Activated naive CD4-positive, alpha-beta T cell treated with anti-CD3 and anti-CD28 coated beads for 36 hours (primary cell): ENCODE results near the gene PTPRN2. TPM values are rescaled to one million over a fixed set of nuclear protein-coding genes. Genes with fewer than 3 reads are reported as not detected.

Source experiments
- CTCF ChIA-PET: fragments of 350-600 bp; sonication (Branson Sonifier 250); formaldehyde crosslinking; loops from one replicate; lab custom pipeline; 2021; ENCODE audit warnings: antibody characterized with exemption; lab: Charles Lee
- DNase-seq: peaks from one replicate; pipeline ENCODE4 v3.0.0-alpha.2; 2020
- H3K27ac Mint-ChIP-seq: one replicate; pipeline ENCODE4 v1.8.0; 2021; ENCODE audit warnings: mild to moderate bottlenecking, mixed read lengths
- H3K27me3 Mint-ChIP-seq: one replicate; pipeline ENCODE4 v1.8.0; 2021; ENCODE audit warnings: low read depth, mixed read lengths
- H3K36me3 Mint-ChIP-seq: one replicate; pipeline ENCODE4 v1.8.0; 2021; ENCODE audit warnings: low read depth, mixed read lengths
- H3K4me1 Mint-ChIP-seq: one replicate; pipeline ENCODE4 v1.8.0; 2021; ENCODE audit warnings: low read depth, mixed read lengths
- H3K4me3 Mint-ChIP-seq: one replicate; pipeline ENCODE4 v1.8.0; 2021; ENCODE audit warnings: mild to moderate bottlenecking, moderate library complexity, mixed read lengths
- H3K9me3 Mint-ChIP-seq: one replicate; pipeline ENCODE4 v1.8.0; 2021; ENCODE audit warnings: mixed read lengths
- intact Hi-C: fragments of 100-400 bp; cut with micrococcal nuclease; formaldehyde crosslinking; loops from one replicate; pipeline ENCODE4 v1.15.1; 2023
- total RNA-seq, 2 experiments: library from RNA; stranded (reverse); gene quantifications; one replicate each; pipeline ENCODE4 v1.2.3, GENCODE V29; 2021

Gene PTPRN2
- total RNA-seq, 2 experiments from 2014 or later, result 0.54 to 0.62 TPM

DNA sequence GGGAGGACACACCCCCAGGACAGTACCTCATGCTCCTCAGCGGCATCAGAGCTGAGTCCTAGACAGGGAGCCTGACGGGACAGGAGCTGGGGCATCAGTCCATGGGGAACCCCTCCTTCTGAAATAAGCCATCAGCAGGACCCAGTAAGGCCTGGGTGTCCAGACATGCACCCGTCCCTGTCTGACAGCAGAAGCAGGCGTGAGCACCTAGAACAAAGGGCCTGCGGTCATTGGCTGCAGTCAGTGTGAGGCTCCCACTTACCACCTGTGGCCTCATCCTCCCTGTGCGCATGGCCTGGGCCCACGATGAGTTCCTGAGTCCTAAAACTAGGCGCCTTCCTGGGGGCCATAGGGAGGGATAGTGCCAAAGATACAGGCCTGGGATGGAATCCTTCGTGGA is 484.7 kb downstream of the PTPRN2 start:
- intact Hi-C loops, result no loop called here
- Mint-ChIP-seq H3K36me3 (no peaks in the 10 kb centered on the region), H3K4me1 (no peaks in the 10 kb centered on the region), H3K27me3 (peaks cover under 1% of the 10 kb centered on the region), H3K9me3 (no peaks in the 10 kb centered on the region), H3K4me3 (no peak overlapping the region), H3K27ac (no peak overlapping the region)
- CTCF ChIA-PET, result no interaction called here
- no peak for DNase-seq

DNA sequence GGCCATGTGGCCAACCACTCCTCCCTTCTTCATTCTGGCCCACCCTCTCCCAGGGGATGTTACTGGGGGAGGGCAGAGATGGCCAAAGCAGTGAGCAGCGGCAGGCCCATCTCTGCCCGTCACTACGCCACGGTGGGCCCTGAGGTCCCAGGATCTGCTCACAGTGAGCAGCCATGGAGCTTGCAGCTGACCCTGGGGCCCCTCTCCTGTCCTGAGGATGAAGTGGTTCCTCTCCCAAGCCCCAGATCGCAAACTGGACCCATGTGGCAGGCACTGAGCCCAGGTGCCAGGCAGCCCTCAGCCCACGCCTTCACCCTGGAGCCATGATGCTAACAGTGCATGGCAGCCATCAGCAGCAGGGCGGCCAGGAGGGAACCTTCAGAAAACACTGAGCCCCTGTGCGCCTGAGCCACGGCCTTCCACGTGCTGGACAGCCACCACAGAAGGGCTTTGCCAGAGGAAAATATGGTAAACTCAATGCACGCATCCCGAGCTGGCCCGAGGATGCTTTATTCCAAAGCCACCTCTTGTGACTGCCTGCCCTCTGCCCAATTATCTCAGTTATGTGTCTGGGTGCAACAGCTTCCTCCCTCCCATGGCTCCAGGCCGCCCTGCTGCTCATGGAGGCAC is 485.7 kb downstream of the PTPRN2 start:
- DNase-seq, result no peak
- Mint-ChIP-seq H3K4me1 (no peaks in the 10 kb centered on the region), H3K9me3 (no peaks in the 10 kb centered on the region), H3K27me3 (no peaks in the 10 kb centered on the region), H3K36me3 (no peaks in the 10 kb centered on the region), H3K4me3 (no peak overlapping the region), H3K27ac (no peak overlapping the region)
- intact Hi-C loops, result no loop called here
- CTCF ChIA-PET, result no interaction called here

DNA sequence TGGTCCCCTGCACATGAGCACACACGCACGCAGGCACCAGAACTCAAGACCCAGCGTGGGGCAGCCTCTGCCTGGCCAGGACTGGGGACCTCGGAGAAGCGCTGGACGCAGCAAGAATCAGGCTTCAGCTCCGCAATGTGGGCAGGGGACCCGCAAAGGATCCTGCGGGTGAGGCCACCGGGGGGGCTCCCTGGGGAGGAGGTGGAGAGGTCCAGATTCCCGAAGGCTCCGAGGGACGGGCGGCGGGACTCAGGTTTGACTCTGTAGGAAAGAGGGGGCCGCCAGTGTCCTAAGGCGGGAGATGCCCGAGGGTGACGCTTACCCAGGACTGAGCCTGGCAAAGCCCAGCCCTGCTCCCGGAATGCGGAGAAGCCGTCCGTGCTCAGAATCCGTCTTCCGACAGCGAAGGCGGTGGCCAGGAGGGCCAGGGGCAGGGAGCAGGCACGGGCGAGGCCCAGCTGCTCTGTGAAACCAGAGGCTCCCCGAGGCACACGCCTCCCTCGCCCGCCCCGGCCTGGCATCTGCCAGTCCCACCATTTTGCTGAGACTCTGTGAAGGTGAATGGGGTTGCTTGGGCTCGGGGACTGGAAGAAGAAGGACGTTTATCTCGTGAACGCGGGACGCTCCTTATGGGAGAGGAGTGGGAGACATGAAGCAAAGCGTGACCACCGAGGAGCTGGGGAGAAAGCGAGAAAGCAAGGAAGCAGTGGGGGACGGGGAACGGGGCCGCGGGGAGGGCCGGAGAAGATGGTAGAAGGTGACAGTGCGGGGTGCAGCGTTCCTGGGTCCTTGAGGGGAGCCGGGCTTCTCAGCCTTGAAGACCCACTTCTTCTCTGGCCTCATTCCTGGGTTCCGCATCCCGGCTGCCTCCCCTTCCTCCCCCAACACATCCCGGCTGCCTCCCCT is 489.2 kb downstream of the PTPRN2 start:
- intact Hi-C loops, result no loop called here
- DNase-seq, result no peak
- H3K4me1 Mint-ChIP-seq, result no peaks in the 10 kb centered on the region
- no peak overlapping the region for H3K27ac Mint-ChIP-seq
- H3K9me3 Mint-ChIP-seq, result no peaks in the 10 kb centered on the region
- no peak overlapping the region for H3K4me3 Mint-ChIP-seq
- H3K27me3 Mint-ChIP-seq, result no peaks in the 10 kb centered on the region
- CTCF ChIA-PET, result no interaction called here
- H3K36me3 Mint-ChIP-seq, result no peaks in the 10 kb centered on the region

DNA sequence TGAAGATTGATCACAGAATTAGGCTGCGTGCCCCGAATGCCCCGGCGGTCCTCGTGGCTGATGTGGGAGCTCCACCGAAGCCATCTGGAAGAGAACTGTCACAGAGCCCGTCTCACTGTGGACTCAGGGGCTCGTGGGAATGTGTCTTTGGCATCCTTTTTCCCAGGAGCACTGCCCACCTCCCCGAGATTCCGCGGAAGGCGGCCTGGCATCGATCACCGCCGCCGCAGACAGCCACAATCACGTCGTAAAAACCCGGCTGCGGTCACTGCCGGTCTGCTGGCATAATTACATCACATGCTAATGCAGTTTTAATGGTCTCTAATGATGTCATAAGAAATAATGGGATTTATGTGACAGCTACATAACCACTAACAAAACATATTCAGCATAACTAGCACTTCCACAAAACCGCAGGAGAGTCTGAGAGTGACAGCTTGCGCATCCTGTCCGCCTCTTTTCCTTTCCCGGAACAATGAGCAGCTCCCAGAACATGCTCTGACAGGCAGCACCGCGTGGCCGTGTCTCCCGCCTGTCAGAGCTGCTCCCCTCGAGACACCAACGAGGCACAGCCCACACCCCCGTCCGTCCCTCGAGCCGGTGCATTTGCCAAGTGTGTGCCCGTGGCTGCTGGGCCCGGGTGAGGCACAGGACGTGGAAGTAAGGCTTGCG is 490.0 kb downstream of the PTPRN2 start:
- Mint-ChIP-seq H3K36me3 (no peaks in the 10 kb centered on the region), H3K27me3 (no peaks in the 10 kb centered on the region), H3K9me3 (no peaks in the 10 kb centered on the region), H3K4me1 (no peaks in the 10 kb centered on the region), H3K27ac (no peak overlapping the region), H3K4me3 (no peak overlapping the region)
- intact Hi-C loops, result no loop called here
- CTCF ChIA-PET, result no interaction called here
- no peak for DNase-seq

DNA sequence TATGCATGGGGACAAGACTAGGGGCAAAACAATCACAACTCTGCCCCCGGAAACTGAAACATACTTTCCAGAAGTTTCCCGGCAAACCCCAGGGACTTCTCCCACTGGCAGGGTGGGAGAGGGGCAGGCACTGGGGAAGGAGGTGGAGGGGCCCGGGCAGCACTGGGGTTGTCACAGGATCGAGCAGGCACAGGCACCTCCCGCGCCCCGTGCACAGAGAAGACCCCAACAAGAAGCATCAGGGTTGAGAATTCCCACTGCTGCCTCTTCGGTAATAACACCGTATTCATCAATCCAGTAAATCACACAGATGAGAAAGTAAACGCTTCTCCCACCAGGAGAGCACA is 490.5 kb downstream of the PTPRN2 start:
- CTCF ChIA-PET, result no interaction called here
- no peak overlapping the region for H3K4me3 Mint-ChIP-seq
- no peak overlapping the region for H3K27ac Mint-ChIP-seq
- no peaks in the 10 kb centered on the region for H3K27me3 Mint-ChIP-seq
- H3K4me1 Mint-ChIP-seq, result no peaks in the 10 kb centered on the region
- no peaks in the 10 kb centered on the region for H3K9me3 Mint-ChIP-seq
- no peaks in the 10 kb centered on the region for H3K36me3 Mint-ChIP-seq
- DNase-seq, result no peak
- intact Hi-C loops, result no loop called here

DNA sequence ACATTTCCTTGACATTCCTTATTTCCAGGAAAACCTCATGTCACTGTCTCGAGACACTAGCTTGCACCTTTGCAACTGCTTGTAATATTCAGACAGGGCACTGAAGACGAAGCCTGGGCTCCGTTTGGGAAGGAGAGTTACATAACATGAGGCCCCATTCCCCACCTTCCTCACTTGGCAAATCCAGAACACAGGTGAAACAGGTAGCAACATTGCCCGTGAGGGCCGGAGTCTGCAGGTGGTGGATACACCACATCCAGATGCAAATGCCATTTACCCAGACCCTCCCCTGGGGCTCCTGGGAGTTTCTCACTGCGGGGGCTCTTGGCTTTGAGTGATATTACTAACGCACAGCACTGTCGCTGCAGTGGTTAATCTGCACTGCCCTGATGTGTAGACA is 491.0 kb downstream of the PTPRN2 start:
- DNase-seq, result no peak
- Mint-ChIP-seq H3K9me3 (no peaks in the 10 kb centered on the region), H3K27me3 (no peaks in the 10 kb centered on the region), H3K27ac (no peak overlapping the region), H3K36me3 (no peaks in the 10 kb centered on the region), H3K4me3 (no peak overlapping the region), H3K4me1 (no peaks in the 10 kb centered on the region)
- intact Hi-C loops, result no loop called here
- CTCF ChIA-PET, result no interaction called here

DNA sequence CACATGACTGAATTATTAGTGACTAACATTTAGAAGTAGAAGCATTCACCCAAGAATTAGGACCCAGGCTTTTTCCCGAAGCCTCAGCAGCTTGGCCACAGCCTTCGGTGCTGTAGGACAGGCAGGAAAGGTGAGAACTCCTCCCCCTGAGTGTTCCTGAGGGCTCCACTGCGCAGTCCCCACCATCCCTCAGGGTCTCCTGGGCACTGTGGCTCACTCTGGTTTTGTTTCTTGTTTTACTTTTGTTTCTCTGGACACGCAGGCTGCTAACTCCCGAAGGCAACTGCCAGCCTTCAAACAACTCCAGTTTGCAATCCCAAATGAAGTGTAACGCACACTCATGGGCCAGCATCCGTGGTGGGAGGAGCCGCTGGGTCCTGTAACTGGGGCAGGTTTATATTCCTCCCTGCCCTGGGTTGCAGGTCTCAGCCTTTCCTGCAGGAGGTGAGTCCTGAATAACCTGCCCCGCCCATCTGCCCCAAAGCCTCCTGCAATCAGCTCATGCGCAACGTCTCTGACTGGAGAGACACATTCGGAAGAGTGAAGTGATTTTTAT is 492.9 kb downstream of the PTPRN2 start:
- no peaks in the 10 kb centered on the region for H3K27me3 Mint-ChIP-seq

DNA sequence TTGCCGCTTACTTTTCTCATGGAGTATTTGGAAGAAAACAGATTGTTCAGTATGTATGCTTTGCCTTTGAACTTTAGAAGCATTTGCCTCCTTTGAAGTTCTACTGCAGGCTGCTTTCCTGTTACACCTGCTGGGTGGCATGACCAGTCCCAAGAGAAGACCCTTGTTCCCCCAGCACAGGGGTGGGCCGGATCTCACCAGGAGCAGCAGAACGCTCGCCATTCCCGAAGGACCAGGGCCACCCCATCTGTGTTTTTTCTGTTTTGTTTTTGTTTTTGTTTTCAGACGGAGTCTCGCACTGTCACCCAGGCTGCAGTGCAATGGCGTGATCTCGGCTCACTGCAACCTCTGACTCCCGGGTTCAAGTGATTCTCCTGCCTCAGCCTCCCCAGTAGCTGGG is 493.6 kb downstream of the PTPRN2 start:
- no peaks in the 10 kb centered on the region for H3K27me3 Mint-ChIP-seq
- intact Hi-C loops, result no loop called here
- H3K36me3 Mint-ChIP-seq, result no peaks in the 10 kb centered on the region
- no peak for DNase-seq
- H3K9me3 Mint-ChIP-seq, result peaks cover 6% of the 10 kb centered on the region
- H3K4me1 Mint-ChIP-seq, result no peaks in the 10 kb centered on the region
- CTCF ChIA-PET, result no interaction called here
- H3K27ac Mint-ChIP-seq, result no peak overlapping the region
- H3K4me3 Mint-ChIP-seq, result no peak overlapping the region

More for the DNA sequence above, 492.9 kb downstream of the PTPRN2 start:
- no peaks in the 10 kb centered on the region for H3K4me1 Mint-ChIP-seq
- no peak overlapping the region for H3K4me3 Mint-ChIP-seq
- no peaks in the 10 kb centered on the region for H3K36me3 Mint-ChIP-seq
- intact Hi-C loops, result no loop called here
- no peak for DNase-seq
- CTCF ChIA-PET, result no interaction called here
- H3K9me3 Mint-ChIP-seq, result peaks cover 6% of the 10 kb centered on the region
- no peak overlapping the region for H3K27ac Mint-ChIP-seq

DNA sequence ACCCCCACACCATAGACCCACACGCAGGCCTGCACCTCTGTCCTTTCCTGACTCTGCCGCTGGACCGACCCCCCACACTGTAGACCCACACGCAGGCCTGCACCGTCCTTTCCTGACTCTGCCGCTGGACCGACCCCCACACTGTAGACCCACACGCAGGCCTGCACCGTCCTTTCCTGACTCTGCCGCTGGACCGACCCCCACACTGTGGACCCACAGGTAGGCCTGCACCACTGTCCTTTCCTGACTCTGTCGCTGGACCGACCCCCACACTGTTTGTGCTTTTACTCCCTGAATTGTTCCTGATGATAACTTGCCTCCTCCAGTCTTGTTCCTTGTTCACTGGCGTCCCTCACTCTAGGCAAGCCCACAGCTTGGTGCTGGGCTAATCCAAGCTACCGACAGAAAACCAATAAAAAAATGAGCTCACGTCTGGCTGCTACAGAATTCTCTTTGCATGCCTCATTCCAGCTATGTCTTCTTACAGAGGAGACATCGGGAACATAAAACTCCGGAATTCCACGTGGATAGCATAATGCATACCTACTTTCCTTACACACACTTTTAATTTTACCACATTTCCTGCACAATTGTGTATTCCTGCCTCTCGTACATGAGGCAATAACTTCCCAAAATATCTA is 494.3 kb downstream of the PTPRN2 start:
- H3K4me3 Mint-ChIP-seq, result no peak overlapping the region
- intact Hi-C loops, result no loop called here

DNA sequence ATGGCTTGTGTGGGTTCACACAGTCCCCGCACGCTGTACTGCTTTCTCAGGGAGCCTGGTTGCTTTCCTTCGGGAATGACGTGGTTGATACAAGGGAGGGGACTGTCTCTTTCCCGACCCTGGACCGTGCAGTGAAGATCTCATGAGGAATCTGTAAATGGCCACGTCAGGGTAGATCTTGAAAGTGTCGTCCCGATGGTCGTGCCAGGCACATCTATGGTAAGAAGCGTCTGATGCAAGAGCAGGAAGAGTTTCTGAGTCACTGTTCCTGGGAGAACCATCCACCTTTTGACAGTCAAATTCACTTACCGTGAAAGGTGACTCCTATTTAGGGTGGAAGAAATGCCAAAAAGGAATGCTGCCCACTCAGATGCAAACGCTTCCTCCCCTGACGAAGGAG is 500.4 kb downstream of the PTPRN2 start:
- no peak overlapping the region for H3K4me3 Mint-ChIP-seq
- H3K4me1 Mint-ChIP-seq, result no peaks in the 10 kb centered on the region
- no peak for DNase-seq
- intact Hi-C loops, result no loop called here
- H3K27me3 Mint-ChIP-seq, result no peaks in the 10 kb centered on the region
- peaks cover 8% of the 10 kb centered on the region for H3K9me3 Mint-ChIP-seq
- CTCF ChIA-PET, result no interaction called here
- no peak overlapping the region for H3K27ac Mint-ChIP-seq
- H3K36me3 Mint-ChIP-seq, result no peaks in the 10 kb centered on the region

More for the DNA sequence above, 494.3 kb downstream of the PTPRN2 start:
- no peaks in the 10 kb centered on the region for H3K27me3 Mint-ChIP-seq
- H3K4me1 Mint-ChIP-seq, result no peaks in the 10 kb centered on the region
- DNase-seq, result no peak
- H3K9me3 Mint-ChIP-seq, result peaks cover 6% of the 10 kb centered on the region
- no peaks in the 10 kb centered on the region for H3K36me3 Mint-ChIP-seq
- CTCF ChIA-PET, result no interaction called here
- H3K27ac Mint-ChIP-seq, result no peak overlapping the region

DNA sequence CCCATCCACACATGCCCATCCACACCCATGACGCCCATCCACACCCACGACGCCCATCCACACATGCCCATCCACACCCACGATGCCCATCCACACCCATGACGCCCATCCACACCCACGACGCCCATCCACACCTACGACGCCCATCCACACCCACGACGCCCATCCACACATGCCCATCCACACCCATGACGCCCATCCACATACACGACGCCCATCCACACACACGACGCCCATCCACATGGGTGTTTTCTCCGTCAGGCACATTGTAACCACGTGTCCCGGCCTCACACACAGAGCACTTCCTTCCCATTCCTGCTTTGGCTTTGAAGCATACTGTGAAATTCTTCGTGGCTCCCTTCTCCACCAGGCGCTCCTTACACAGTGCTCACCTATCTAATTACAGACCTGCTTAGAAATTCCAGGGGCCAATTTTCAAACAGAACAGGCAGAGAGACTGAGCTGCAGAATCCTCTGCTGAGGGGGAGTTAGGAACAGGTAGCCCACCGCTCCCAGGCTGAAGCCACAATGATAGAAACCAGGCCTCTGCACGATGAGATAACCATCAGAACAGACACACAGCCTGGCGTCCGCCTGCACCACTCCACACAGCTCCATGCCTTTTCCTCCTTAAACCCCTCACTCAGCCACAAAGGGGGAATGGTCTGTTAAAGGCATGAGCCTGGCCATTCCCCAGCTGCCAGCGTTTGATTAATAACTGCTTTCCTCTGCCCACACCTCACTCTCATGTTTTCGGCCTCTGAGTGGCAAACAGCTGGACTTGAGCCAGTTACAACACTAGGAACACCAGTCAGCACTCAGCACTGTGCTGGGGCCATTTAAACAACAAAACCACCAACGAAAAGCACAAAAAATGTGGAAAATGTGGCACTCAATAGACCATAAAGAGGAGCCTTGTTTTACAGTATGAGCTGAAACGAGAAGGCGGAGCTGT is 501.6 kb downstream of the PTPRN2 start:
- Mint-ChIP-seq H3K4me1 (no peaks in the 10 kb centered on the region), H3K36me3 (no peaks in the 10 kb centered on the region), H3K9me3 (peaks cover 6% of the 10 kb centered on the region), H3K4me3 (no peak overlapping the region), H3K27ac (no peak overlapping the region), H3K27me3 (no peaks in the 10 kb centered on the region)
- CTCF ChIA-PET, result no interaction called here
- DNase-seq, result no peak
- intact Hi-C loops, result no loop called here
